Measurements from ENCODE around the gene JAM2. TPM values are rescaled to one million over a fixed set of nuclear protein-coding genes. Genes with fewer than 3 reads are reported as not detected.
"Not testable (repeated sequence)": the region's sequence is repeated elsewhere in the genome, so short reads cannot be mapped to it uniquely, and the experiment has no call there.

Gene JAM2
- total RNA-seq, 2 donors from 2014 or later, result 0.33 to 3.4 TPM

DNA sequence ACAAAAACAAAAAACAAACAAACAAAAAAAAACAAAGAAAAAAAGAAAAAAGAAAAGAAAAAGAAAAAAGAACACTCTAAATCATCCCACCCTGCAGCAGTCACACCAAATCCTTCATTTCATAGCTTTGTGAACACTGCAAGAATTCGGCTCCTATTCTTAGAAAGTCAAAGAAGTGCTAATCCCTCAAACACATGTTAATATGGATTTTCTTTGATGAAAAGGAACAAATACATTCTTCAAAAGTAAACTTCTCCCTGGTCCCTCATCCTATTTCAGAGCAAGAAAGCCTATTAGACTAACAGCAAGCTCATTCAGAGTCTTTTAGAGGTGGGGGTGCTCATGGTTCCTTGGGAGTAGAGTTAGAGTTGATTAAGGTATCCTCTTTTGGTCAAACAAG, 24.6 kb upstream of the JAM2 start:
- 72 to 82% methylated on average over 1 of the region's 1 CpG for whole genome bisulfite sequencing, 2 donors
- Histone ChIP-seq H3K36me3 (replicated peaks in 1 of 2; ENCODE audit: insufficient read depth in 1 of 2, low read depth in 2 of 2) (no peaks in the 10 kb centered on the region), H3K27me3 (no peaks in the 10 kb centered on the region), H3K4me3 (no peak overlapping the region), H3K27ac (no peak overlapping the region), H3K4me1 (no peaks in the 10 kb centered on the region), H3K9me3 (no peaks in the 10 kb centered on the region)
- intact Hi-C loops (cut with DNase I), result loop anchor here (10.0 kb wide), 1 partner anchor 90 kb away; no protein-coding TSS in a partner anchor
- no peak for DNase-seq
- TF ChIP-seq POLR2A (IDR thresholded peaks at IDR 0.05), result no peak
- TF ChIP-seq, protein P1, sequence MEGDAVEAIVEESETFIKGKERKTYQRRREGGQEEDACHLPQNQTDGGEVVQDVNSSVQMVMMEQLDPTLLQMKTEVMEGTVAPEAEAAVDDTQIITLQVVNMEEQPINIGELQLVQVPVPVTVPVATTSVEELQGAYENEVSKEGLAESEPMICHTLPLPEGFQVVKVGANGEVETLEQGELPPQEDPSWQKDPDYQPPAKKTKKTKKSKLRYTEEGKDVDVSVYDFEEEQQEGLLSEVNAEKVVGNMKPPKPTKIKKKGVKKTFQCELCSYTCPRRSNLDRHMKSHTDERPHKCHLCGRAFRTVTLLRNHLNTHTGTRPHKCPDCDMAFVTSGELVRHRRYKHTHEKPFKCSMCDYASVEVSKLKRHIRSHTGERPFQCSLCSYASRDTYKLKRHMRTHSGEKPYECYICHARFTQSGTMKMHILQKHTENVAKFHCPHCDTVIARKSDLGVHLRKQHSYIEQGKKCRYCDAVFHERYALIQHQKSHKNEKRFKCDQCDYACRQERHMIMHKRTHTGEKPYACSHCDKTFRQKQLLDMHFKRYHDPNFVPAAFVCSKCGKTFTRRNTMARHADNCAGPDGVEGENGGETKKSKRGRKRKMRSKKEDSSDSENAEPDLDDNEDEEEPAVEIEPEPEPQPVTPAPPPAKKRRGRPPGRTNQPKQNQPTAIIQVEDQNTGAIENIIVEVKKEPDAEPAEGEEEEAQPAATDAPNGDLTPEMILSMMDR (IDR thresholded peaks at IDR 0.05), result no peak
- no peak for ATAC-seq

DNA sequence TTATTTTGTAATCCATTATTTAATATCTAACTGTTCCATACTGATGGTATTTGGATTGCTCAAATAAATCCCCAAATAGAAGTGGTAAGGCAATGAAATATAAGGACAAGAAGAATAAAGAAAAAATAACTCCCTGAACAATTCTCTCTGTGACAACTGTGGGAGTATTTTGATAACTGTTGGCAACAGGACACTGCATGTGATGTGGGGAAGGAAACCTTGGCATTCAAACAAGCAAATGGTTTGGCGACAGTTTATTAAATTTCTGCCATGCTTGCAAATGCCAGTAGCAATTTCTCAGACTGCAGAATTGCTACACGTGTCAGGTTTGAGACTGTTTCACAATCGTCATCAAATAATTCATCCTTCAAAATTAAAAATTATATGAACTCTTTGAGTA, 23.2 kb upstream of the JAM2 start:
- Histone ChIP-seq H3K27me3 (no peaks in the 10 kb centered on the region), H3K9me3 (no peaks in the 10 kb centered on the region), H3K36me3 (replicated peaks in 1 of 2; ENCODE audit: insufficient read depth in 1 of 2, low read depth in 2 of 2) (no peaks in the 10 kb centered on the region), H3K4me3 (no peak overlapping the region), H3K4me1 (no peaks in the 10 kb centered on the region), H3K27ac (no peak overlapping the region)
- intact Hi-C loops (cut with DNase I), result loop anchor here (10.0 kb wide), 1 partner anchor 89 kb away; no protein-coding TSS in a partner anchor
- WGBS, 2 donors, result 23 to 32% methylated on average over 3 of the region's 3 CpGs
- no peak for DNase-seq
- TF ChIP-seq POLR2A (IDR thresholded peaks at IDR 0.05), result no peak
- no peak for ATAC-seq

DNA sequence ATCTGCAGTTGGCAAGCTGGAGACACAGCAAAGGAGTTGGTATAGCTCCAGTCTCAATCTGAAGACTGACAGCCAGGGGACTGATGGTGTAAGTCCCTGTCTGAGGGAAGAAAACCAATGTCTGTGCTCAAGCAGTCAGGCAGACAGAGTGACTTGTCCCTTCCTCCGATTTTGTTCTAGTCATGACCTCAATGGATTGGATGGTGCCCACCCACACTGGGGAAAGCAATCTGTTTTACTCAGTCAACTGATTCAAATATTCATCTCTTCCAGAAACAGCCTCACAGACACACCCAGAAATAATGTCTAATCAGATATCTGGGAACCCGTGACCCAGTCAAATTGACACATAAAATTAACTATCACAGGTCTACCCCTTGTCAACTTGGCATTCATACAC, 19.9 kb upstream of the JAM2 start:
- WGBS, 2 donors, result 57 to 66% methylated on average over 2 of the region's 2 CpGs
- intact Hi-C loops (cut with DNase I), result loop anchor here (10.0 kb wide), 1 partner anchor 86 kb away; no protein-coding TSS in a partner anchor
- no peaks in the 10 kb centered on the region for H3K27me3 ChIP-seq

DNA sequence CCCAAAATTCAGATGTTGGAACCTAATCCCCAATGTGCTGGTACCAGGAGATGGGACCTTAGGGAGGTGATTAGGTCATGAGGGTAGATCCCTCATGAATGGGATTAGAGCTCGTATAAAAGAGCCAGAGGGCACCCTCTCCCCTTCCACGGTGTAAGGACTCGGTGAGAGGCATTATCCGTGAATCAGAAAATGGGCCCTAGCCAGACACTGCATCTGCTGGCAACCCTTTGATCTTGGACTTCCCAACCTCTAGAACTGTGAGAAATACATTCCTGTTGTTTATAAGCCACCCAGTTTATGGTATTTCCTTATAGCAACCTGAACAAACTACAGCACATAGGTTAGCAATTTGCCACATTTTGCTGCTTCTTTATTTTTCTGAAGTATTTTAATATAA, 14.5 kb upstream of the JAM2 start:
- WGBS, 2 donors, result 81 to 91% methylated on average over 4 of the region's 4 CpGs
- ATAC-seq (no peak), DNase-seq (no peak)
- intact Hi-C loops (cut with DNase I), result no loop called here
- H3K4me1 ChIP-seq, result no peaks in the 10 kb centered on the region
- no peak overlapping the region for H3K27ac ChIP-seq
- no peaks in the 10 kb centered on the region for H3K27me3 ChIP-seq
- TF ChIP-seq, protein P1 (IDR thresholded peaks at IDR 0.05), result no peak
- TF ChIP-seq POLR2A (IDR thresholded peaks at IDR 0.05), result no peak
- H3K36me3 ChIP-seq (replicated peaks in 1 of 2; ENCODE audit: insufficient read depth in 1 of 2, low read depth in 2 of 2), result no peaks in the 10 kb centered on the region
- H3K4me3 ChIP-seq, result no peak overlapping the region
- no peaks in the 10 kb centered on the region for H3K9me3 ChIP-seq

More for the DNA sequence above, 19.9 kb upstream of the JAM2 start:
- no peaks in the 10 kb centered on the region for H3K9me3 ChIP-seq
- no peak overlapping the region for H3K27ac ChIP-seq
- DNase-seq (no peak), ATAC-seq (no peak)
- H3K4me1 ChIP-seq, result no peaks in the 10 kb centered on the region
- H3K36me3 ChIP-seq (replicated peaks in 1 of 2; ENCODE audit: insufficient read depth in 1 of 2, low read depth in 2 of 2), result no peaks in the 10 kb centered on the region
- H3K4me3 ChIP-seq, result no peak overlapping the region
- TF ChIP-seq POLR2A (IDR thresholded peaks at IDR 0.05), result no peak
- TF ChIP-seq, protein P1 (IDR thresholded peaks at IDR 0.05), result no peak

DNA sequence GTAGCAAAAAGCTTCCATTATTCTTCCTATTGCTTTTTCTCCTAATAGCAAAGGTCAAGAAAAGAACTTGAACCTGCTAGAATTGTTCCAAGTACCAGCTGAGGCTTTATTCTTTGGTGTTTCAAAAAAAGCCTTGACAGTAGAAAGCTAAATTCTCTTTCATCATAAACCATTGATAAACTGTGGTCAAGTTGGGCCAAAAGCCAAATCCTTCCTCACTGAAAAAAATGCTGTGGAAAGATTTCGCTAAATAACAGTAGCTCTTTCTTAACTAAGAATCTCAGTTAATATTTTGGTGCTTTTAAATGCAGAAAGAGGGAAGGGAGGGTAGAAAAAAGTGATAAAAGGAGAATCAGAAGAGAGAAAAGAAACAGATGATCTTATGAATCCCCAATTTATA, 14.0 kb upstream of the JAM2 start:
- no peak overlapping the region for H3K27ac ChIP-seq
- no peaks in the 10 kb centered on the region for H3K4me1 ChIP-seq
- no peak for TF ChIP-seq POLR2A (IDR thresholded peaks at IDR 0.05)
- TF ChIP-seq, protein P1 (IDR thresholded peaks at IDR 0.05), result no peak
- H3K4me3 ChIP-seq, result no peak overlapping the region
- WGBS, 2 donors, result 76 to 80% methylated on average over 1 of the region's 1 CpG
- H3K9me3 ChIP-seq, result no peaks in the 10 kb centered on the region
- no peaks in the 10 kb centered on the region for H3K27me3 ChIP-seq
- ATAC-seq (no peak), DNase-seq (no peak)
- H3K36me3 ChIP-seq (replicated peaks in 1 of 2; ENCODE audit: insufficient read depth in 1 of 2, low read depth in 2 of 2), result no peaks in the 10 kb centered on the region
- intact Hi-C loops (cut with DNase I), result no loop called here

DNA sequence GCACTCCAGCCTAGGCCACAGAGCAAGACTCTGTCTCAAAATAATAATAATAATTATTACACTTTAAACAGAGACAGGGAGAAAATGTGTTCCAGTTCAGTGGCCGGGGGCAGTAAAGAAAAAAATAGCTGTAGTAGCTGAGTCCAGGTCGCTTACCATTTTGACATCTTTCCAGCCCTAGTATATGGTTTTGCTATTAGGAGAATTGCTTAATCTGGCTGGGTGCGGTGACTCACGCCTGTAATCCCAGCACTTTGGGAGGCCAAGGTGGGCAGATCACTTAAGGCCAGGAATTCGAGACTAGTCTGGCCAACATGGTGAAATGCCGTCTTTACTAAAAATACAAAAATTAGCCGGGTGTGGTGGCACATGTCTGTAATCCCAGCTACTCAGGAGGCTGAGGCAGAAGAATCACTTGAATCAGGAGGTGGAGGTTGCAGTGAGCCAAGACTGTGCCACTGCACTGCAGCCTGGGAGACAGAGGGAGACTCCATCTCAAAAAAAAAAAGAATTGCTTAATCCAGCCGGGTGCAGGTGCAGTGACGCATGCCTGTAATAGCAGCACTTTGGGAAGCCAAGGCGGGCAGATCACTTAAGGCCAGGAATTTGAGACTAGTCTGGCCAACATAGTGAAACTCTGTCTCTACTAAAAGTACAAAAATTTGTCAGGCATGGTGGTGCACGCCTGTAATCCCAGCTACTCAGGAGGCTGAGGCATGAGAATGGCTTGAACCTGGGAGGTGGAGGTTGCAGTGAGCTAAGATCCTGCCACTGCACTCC, 13.1 kb upstream of the JAM2 start:
- WGBS, 2 donors, result 88 to 89% methylated on average over 11 of the region's 11 CpGs
- H3K4me3 ChIP-seq; intact Hi-C loops (cut with DNase I); H3K36me3 ChIP-seq (replicated peaks in 1 of 2; ENCODE audit: insufficient read depth in 1 of 2, low read depth in 2 of 2); H3K4me1 ChIP-seq; H3K9me3 ChIP-seq; ATAC-seq; H3K27ac ChIP-seq; DNase-seq; H3K27me3 ChIP-seq: not testable (repeated sequence)
